Measurements from ENCODE around the gene ALCAM.

The ALCAM gene

GRCh38 chr3:105527949-105528348 lies 161.2 kb downstream of the ALCAM start:
- DNase-seq (ENCODE audit: low read depth), result no peak

GRCh38 chr3:105528955-105529354 lies 162.2 kb downstream of the ALCAM start:
- DNase-seq (ENCODE audit: low read depth), result no peak

GRCh38 chr3:105529456-105529855 lies 162.7 kb downstream of the ALCAM start:
- DNase-seq (ENCODE audit: low read depth), result no peak

GRCh38 chr3:105532251-105532650 lies 165.5 kb downstream of the ALCAM start:
- DNase-seq (ENCODE audit: low read depth), result no peak

GRCh38 chr3:105533960-105534359 lies 167.3 kb downstream of the ALCAM start:
- DNase-seq (ENCODE audit: low read depth), result no peak

- DNase-seq (ENCODE audit: low read depth), result no peak
These were observed 167.8 kb downstream of the ALCAM start for GRCh38 chr3:105534491-105534890.

- DNase-seq (ENCODE audit: low read depth), result no peak
These were observed 170.8 kb downstream of the ALCAM start for GRCh38 chr3:105537371-105538080.

- no peak for DNase-seq (ENCODE audit: low read depth)
These were observed 171.8 kb downstream of the ALCAM start for GRCh38 chr3:105538483-105538882.

GRCh38 chr3:105539897-105540296 lies 173.2 kb downstream of the ALCAM start:
- no peak for DNase-seq (ENCODE audit: low read depth)

- DNase-seq (ENCODE audit: low read depth), result no peak
These were observed 175.7 kb downstream of the ALCAM start for GRCh38 chr3:105542282-105543019.

- DNase-seq (ENCODE audit: low read depth), result no peak
These were observed 178.3 kb downstream of the ALCAM start for GRCh38 chr3:105545051-105545450.

GRCh38 chr3:105553851-105554250 lies 187.1 kb downstream of the ALCAM start:
- no peak for DNase-seq (ENCODE audit: low read depth)

- DNase-seq (ENCODE audit: low read depth), result no peak
These were observed 188.5 kb downstream of the ALCAM start for GRCh38 chr3:105555206-105555605.

- DNase-seq (ENCODE audit: low read depth), result no peak
These were observed 193.1 kb downstream of the ALCAM start for GRCh38 chr3:105559856-105560255.

GRCh38 chr3:105561876-105562275 lies 195.2 kb downstream of the ALCAM start:
- no peak for DNase-seq (ENCODE audit: low read depth)

- DNase-seq (ENCODE audit: low read depth), result no peak
These were observed 198.0 kb downstream of the ALCAM start for GRCh38 chr3:105564546-105565288.

- DNase-seq (ENCODE audit: low read depth), result no peak
These were observed 204.3 kb downstream of the ALCAM start for GRCh38 chr3:105571005-105571404.

- no peak for DNase-seq (ENCODE audit: low read depth)
These were observed 205.8 kb downstream of the ALCAM start for GRCh38 chr3:105572501-105572900.

GRCh38 chr3:105579439-105579838 lies 212.7 kb downstream of the ALCAM start:
- DNase-seq (ENCODE audit: low read depth), result no peak

- no peak for DNase-seq (ENCODE audit: low read depth)
These were observed 213.7 kb downstream of the ALCAM start for GRCh38 chr3:105580296-105580965.

GRCh38 chr3:105582015-105582414 lies 215.3 kb downstream of the ALCAM start:
- DNase-seq (ENCODE audit: low read depth), result no peak

Data from T-helper 22 cell (primary cell).